Left colon (tissue), 2 donors: ENCODE data around the gene MAGI2. TPM values are rescaled to one million over a fixed set of nuclear protein-coding genes. Genes with fewer than 3 reads are reported as not detected.
"Not testable (repeated sequence)": the region's sequence is repeated elsewhere in the genome, so short reads cannot be mapped to it uniquely, and the experiment has no call there.

ENCODE experiments used
- ATAC-seq: fragments of 200-7000 bp; cut with Tn5 transposase; one replicate; pipeline ENCODE4 v1.9.1; 2020; ENCODE audit warnings: mild to moderate bottlenecking, moderate library complexity
- DNase-seq, 2 donors: peaks; one replicate each; pipeline ENCODE4 v3.0.0-alpha.2; 2020
- intact Hi-C, 2 donors: fragments of 100-400 bp; cut with DNase I in 1 of 2; cut with micrococcal nuclease in 1 of 2; formaldehyde crosslinking; loops; one replicate each; pipeline versions ENCODE4 v1.11.2 to v1.14.0; 2022; cut with DNase I, micrococcal nuclease
- total RNA-seq, 2 donors: library from RNA; stranded (reverse); fragmentation: NEBNext Ultra II Directional; extraction: Animal tissue kit (Norgen Biotek cat#: 25700); gene quantifications; one replicate each; pipeline ENCODE4 v1.2.1, GENCODE V29; 2021
- donor health status: DM: no; HTN: no; CAD: no.
- donor health status: DM: yes; HTN: yes; CAD: no.

The MAGI2 gene
- total RNA-seq, 2 donors from 2014 or later = 1.4 to 3.5 TPM

DNA sequence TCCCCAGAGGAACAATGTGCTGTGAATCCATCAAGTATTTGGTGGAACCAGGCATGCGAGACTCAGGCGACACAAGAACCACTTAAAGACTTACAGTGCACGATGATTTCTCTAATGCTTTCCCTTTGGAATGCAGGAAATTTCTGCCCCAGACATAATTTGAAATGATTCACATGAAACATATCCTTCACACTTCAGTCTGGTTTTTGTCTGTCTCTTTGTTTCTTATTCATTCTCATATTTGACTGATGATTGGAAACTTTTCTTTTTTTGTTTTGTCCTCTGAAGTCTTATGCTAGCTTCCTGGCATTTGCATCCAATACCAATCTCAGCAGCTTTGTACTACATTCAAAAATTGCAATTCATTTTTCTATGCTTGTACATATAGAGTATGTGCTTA, 1152.1 kb downstream of the MAGI2 start:
- ATAC-seq (no peak), DNase-seq (no peak)
- intact Hi-C loops = no loop called here

DNA sequence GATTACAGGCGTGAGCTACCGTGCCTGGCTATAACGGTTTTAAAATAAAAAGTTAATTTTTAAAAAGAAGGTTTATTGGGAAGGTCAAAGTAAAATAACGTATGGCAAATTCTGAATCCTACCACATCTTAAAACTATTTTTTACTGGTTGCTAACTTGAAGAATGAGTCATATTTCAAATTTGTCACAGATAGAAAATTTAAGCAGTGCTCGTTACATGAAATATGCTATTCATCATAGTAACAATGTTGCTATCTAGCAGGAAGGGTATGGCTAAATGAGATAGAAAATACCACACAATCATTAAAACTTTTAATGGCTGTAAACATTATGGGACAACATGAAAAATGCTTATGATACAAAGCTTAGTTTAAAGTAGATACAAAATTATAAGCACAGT, 1154.4 kb downstream of the MAGI2 start:
- intact Hi-C loops = no loop called here
- ATAC-seq = no peak
- no peak for DNase-seq

DNA sequence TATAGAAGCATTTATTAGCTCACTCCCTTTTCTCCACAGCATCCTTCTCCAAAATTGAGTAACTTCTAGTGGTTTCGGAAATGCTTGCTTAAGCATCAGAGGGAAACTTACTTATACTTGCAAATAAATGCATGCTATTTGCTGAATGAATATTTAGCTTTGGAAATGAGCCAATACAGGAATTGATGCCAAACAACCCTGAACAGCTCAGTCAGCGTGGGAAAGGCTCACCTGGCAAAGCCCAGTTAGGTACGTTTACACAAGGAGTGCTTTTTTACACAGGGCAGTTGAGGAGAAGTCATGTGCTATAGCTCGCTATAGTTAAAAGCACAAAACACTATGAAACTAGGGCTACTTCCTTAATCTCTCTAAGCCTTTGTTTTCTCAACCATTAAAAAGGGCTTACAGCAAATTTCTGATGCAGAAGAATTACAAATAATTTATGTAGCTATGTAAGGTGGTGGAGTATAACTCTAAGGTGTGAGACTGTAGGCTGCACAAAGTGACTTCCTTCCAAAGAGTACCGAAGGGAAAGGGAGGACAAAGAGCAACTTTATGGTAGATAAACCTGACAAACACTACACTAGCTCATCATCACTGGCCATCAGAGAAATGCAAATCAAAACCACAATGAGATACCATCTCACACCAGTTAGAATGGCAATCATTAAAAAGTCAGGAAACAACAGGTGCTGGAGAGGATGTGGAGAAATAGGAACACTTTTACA, 1156.7 kb downstream of the MAGI2 start:
- DNase-seq (peak; percentile 13 to 30), ATAC-seq (peak; percentile 99)
- intact Hi-C loops = no loop called here

DNA sequence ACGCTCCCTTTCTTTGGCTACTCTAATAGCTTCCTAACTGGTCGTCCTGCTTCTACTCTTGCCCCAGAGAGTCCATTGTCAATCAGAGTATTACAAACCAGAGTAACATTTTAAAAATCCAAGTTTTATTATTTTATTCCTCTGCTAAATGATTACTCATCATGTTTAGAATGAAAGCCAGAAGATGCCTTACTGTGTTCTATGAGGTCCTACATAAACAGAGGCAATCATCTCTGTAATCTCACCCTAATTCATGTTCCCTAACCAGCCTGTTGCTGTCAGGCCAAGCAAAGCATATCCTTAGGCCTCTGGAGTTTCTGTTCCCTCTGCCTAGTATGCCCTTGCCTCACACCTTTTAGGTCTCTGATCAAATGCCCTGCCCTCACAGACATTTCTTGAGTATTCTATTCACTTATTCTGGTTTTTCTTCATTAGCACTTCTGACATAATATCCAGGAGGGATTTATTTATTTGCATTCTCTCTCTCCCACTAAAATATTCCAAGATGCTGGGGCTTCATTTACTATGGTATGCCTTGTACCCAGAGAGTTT, 1157.3 kb downstream of the MAGI2 start:
- intact Hi-C loops = no loop called here
- ATAC-seq (no peak), DNase-seq (no peak)

DNA sequence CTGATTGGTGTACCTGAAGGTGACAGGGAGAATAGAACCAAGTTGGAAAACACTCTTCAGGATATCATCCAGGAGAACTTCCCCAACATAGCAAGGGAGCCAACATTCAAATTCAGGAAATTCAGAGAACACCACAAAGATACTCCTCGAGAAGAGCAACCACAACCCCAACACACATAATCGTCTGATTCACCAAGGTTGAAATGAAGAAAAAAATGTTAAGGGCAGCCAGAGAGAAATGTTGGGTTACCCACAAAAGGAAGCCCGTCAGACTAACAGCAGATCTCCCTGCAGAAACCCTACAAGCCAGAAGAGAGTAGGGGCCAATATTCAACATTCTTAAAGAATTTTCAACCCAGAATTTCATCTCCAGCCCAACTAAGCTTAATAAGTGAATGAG, 1164.0 kb downstream of the MAGI2 start:
- DNase-seq, ATAC-seq, intact Hi-C loops: not testable (repeated sequence)

DNA sequence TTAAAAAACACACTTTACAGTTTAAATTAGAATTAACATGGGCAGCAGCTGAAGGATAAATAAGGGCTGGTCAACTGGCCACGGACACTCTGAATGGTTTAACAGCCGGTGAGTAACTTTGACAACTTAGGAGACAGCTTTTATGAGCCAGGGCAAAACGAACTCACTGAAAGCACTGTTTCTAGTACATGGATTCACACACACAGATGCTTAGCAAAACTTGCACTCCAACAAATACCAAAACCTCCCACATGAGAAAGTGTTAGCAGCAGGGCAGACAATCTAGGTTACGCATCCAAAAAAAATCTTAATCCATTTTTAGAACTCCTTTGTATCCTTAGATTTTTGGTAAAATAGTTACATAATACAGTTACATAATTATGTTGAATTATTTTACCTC, 1168.5 kb downstream of the MAGI2 start:
- no peak for ATAC-seq
- intact Hi-C loops = no loop called here
- DNase-seq = no peak

DNA sequence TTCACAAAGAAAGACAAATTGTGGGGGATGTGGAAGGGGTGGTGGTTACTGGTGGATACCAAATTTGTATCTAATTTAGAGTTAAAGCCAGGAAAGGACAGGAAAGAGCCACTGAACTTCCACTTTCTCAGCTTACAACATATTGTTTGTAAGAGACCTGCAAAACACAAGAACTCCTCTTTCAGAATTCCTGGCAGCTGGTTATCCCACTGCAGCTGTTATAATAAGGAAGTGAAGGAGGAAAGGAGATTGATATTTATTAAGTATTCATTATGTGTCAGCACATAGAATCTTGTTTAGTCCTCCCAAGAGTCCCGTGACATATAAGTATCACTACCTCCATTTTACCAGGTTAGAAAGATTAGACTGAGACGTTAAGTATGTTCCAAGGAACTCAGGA, 1173.2 kb downstream of the MAGI2 start:
- ATAC-seq (no peak), DNase-seq (no peak)
- intact Hi-C loops = no loop called here

DNA sequence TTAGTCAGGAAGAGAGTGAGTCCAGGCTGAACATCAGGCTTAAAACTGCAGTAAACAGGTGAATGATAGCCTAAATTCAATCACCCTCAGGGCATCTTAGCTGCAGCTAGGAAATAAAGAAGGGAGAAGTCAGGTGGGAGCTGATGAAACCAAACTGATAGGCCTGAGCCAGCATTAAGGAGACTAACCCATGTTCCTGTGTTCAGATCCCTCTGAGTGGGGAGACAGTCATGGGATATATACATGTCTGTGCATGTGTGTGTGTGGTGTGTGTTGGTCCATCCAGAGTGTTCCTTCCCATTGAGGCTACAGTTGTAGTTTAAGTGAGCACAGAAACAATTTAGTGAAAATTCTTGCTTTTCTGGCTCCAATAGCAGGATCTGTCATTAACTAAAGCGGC, 1174.0 kb downstream of the MAGI2 start:
- intact Hi-C loops = no loop called here
- no peak for DNase-seq
- ATAC-seq = no peak

DNA sequence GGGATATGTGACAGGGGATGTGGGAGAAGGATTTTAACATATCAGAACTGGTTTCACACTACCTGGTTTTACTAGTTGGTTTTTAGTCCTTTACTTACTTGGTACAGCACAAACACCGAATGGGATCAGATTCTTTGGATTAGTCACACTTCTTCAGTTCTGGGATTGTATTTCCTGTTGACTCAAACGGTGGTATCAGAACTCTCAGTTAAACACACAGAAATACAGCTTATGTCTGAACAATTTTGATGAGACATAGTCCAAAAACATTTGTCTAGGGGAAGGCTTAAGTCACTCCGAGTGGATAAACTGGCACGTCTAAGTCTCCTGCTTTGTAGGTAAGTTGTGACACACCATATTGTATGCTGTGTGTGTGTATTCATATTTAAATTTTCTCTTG, 1174.4 kb downstream of the MAGI2 start:
- no peak for DNase-seq
- intact Hi-C loops = no loop called here

DNA sequence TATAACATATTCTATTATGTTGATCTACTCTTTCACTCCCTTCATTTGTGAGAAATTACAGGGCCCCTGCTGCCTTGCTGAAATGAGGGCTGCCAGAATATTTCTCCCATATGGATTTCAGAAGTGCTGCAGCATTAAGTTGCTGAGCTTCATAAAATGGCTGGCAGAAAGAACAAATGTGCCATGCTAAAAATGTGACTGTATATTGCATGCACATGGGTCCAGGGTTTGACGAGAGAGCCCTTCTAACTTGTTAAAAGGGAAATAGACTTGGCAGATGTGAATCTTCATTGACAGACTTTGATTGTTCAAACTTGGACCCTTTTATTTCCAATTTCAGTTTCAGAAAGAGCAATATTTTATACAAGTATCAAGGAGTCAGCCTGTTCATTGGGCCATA, 1186.3 kb downstream of the MAGI2 start:
- ATAC-seq (no peak), DNase-seq (no peak)
- intact Hi-C loops = no loop called here

More for the DNA sequence above, 1174.4 kb downstream of the MAGI2 start:
- ATAC-seq = no peak

DNA sequence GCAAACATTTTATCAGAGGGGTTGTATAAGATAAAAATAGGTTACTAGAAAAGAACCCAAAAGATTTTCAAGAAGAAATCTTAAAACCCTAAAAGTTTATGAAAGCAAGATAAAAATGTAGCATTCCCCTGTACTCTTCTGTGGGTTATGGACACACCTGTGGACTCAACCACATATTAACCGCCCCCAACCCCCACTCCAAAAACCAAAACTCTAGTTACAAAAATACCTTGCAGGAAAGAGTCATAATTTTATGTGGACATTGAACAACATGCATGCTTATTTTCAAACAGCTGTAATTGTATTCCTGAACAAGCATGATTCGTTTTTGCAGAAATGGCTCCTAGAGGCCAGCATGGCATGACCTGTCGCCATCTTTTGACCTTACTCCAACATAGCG, 1188.0 kb downstream of the MAGI2 start:
- intact Hi-C loops = no loop called here
- ATAC-seq = no peak

DNA sequence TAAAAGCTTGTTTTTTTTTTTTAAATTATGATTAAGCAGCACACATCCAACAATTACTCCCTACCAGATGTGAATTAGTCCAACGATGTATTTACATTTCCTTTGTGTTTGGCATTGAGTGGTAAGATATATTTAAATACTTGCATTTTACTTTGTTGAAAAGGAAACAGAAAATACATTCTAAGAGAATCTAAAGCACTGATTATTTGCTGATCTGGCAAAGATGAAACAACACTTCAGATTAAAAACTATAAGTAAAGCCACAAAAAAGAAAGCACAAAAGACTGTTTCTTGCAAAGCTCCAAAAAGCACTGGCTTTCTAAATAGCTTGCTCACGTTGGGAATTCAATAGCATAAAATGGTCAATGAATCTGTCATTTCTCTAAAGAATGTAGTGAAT, 1188.4 kb downstream of the MAGI2 start:
- intact Hi-C loops = no loop called here
- no peak for DNase-seq
- no peak for ATAC-seq

More for the DNA sequence above, 1188.0 kb downstream of the MAGI2 start:
- DNase-seq = no peak

DNA sequence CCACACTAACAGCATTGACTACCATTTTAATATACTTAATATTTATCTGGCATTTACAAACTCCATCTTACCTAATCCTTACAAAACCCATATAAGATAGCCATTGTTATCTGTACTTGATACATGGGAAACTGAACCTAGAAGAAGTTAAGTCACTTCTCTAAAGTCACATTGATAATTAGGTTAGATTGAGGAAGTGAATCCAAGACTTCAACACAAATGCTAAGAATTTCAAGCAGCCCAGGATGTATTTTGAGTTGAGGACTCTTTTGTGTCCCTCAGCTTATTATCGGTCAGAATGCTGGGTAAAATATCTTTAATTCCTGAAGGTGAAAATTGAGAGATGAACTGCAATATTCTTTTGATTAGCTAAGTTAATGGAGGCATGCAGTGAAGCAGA, 1189.4 kb downstream of the MAGI2 start:
- intact Hi-C loops = no loop called here
- no peak for ATAC-seq
- no peak for DNase-seq

DNA sequence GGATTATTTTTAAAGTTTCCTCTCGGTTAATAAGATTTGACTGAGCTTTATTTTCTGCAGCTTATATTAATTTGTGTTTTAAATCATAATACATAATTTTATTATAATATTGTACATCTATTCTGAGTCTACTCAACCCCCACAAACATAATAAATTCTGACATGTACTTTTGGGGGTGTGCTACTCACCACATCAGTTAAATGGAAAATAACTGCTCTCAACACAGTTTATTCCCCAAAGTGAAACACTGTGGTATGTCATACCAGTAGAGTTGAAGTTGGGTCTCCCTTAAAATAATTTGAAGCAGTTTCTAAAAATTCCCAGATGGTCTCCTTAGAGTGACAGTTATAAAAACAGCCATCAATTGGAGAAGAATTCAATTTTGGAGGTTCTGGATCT, 1191.7 kb downstream of the MAGI2 start:
- DNase-seq = no peak
- no peak for ATAC-seq
- intact Hi-C loops = no loop called here

DNA sequence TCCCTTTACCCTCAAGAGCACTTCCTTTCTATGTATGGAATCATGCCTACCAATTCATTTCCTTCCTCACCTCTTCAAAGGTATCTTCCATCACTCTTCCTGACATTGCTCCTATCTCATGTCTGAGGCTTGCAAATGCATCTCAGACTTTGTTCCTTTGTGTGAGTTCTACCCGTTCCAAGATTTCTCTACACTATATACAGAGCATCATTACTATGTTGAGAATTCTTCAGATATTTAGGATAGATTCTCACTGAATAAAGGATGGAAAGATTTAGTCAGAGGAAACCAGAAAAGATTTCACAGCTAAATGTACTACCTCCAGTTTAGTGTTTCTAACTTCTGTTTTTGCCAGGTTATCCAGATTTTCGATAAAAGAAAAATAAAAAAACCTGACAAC, 1192.2 kb downstream of the MAGI2 start:
- DNase-seq (no peak), ATAC-seq (no peak)
- intact Hi-C loops = no loop called here

DNA sequence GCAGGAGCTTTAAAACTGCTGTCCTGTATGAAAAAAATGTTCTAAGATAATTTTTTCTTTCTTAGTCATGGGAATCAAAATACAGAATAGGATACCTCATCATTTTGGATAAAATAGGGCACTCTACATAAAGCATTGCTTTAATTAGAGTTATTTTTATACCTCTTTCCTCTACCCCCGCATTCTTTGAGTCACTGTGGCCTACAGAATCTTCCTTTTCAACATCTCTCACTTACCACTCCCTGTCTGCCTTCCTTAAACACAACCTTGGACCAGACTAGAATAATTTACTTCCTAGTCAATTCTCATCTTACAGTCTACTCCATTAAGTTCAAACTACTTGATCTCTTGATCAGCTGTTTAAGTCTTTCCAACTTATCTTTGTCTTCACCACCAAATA, 1192.6 kb downstream of the MAGI2 start:
- ATAC-seq = no peak
- intact Hi-C loops = no loop called here
- no peak for DNase-seq

DNA sequence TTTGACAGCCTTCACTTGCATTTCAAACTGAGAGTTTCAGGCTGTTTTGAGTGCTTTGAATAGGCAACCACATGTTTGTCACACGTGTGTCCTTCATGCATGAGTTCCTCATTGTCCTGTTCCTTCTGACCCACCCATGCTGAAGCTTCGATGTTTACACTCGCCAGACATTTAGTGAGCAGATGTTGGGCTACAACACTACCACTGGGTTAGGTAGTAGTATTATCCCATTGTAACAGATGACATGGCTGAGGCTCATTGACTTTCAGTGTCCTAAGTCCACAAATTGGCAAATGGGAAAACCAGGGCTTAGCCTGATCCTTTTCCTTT, 1198.8 kb downstream of the MAGI2 start:
- intact Hi-C loops = no loop called here
- peak; percentile 81 for ATAC-seq
- no peak for DNase-seq

DNA sequence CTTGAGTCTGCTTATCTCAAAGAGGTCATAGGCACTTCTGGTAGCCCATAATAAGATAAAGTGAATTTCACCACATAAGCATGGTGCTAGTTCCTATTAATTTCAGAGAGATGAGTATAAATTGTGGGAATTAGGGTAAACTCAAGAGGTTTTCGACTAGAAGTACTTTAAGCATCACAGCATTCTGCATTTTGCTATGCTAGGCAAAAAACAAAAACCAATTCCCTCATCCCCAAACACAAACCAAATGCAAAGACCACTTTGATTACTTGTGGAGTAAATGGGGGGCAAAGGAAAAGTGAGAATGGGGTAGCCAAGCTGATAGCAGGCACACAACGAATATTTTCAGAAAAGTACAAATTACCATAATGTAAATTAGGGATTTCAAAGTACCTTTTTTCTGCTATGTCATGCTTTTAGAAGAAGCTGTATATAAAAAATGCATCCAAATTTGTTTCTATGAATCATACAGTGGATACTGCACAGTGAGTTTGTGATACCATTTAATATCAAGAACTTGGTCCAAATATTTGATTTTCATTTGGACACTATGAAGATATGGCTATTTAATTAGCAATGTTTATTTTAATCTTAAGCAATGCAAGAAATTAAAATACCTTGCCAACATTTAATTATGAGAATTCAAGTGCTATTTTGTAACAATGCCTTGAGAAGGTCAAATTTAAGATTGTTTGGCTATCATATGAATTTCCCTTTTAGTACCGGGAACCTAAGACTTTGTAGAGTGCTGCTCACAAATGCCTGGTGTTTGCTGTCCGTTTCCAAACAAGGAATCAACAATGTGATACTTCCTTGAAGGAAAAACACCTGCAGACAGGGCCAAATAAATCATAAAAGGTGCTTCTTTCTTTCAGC, 1199.4 kb downstream of the MAGI2 start:
- intact Hi-C loops = no loop called here
- no peak for ATAC-seq
- DNase-seq = no peak

DNA sequence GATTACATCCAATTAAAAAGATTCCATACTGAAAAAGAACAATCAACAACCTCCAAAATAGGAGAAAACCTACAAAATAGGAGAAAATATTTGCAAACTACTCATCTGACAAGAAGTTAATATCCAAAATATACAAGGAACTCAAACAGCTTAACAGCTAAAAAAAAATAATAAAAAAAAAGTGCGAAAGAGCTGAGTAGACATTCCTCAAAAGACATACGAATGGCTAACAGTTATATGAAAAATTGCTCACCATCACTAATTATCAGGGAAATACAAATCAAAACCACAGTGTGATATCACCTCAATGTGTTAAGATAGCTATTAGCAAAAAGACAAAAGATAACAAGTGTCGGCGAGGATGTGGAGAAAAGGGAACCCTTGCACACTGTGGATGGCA, 1204.6 kb downstream of the MAGI2 start:
- ATAC-seq (no peak), DNase-seq (no peak)
- intact Hi-C loops = no loop called here
